LHCN-M2 (cell line): ENCODE measurements around the gene SIK3. TPM values are rescaled to one million over a fixed set of nuclear protein-coding genes. Genes with fewer than 3 reads are reported as not detected.
"Not testable (repeated sequence)": the region's sequence is repeated elsewhere in the genome, so short reads cannot be mapped to it uniquely, and the experiment has no call there.

Experiments used
- DNase-seq: peaks from one replicate; pipeline ENCODE4 v3.0.0-alpha.2; 2012; ENCODE audit warnings: low read depth
- total RNA-seq: library from RNA; depleted of rRNA; stranded (reverse); fragments of >200 nt; gene quantifications from 2 replicates; pipeline ENCODE4 v1.2.3, GENCODE V29; 2014

The SIK3 gene
- total RNA-seq, 1 experiment from 2014 or later: 12.2 TPM

- DNase-seq: no peak
These were observed 256.1 kb downstream of the SIK3 start for GRCh38 chr11:116842117-116842516.

GRCh38 chr11:116840746-116841296 lies 257.4 kb downstream of the SIK3 start:
- no peak for DNase-seq

GRCh38 chr11:116840224-116840745 lies 257.9 kb downstream of the SIK3 start:
- peak; percentile 41 for DNase-seq

- no peak for DNase-seq
These were observed 259.7 kb downstream of the SIK3 start for GRCh38 chr11:116838321-116839084.

GRCh38 chr11:116837231-116838091 lies 260.8 kb downstream of the SIK3 start, which contains the start of gene APOA1:
APOA1 (minus strand) TSS chr11:116837622; CDS start chr11:116837387, 235 bp downstream.
- no peak for DNase-seq

- DNase-seq: no peak
These were observed 261.6 kb downstream of the SIK3 start for GRCh38 chr11:116836632-116836991.

GRCh38 chr11:116835791-116836631 lies 262.2 kb downstream of the SIK3 start:
- peak; percentile 81 for DNase-seq

GRCh38 chr11:116835042-116835772 lies 263.0 kb downstream of the SIK3 start:
- no peak for DNase-seq

- DNase-seq: not testable (repeated sequence)
These were observed 263.6 kb downstream of the SIK3 start for GRCh38 chr11:116834535-116835041.

GRCh38 chr11:116833816-116834534 lies 264.3 kb downstream of the SIK3 start:
- no peak for DNase-seq

GRCh38 chr11:116833491-116833815 lies 264.8 kb downstream of the SIK3 start:
- DNase-seq: no peak

- DNase-seq: no peak
These were observed 265.6 kb downstream of the SIK3 start for GRCh38 chr11:116832350-116833290.

- DNase-seq: no peak
These were observed 266.4 kb downstream of the SIK3 start for GRCh38 chr11:116831790-116832349.

- no peak for DNase-seq
These were observed 267.9 kb downstream of the SIK3 start for GRCh38 chr11:116830184-116830912.

GRCh38 chr11:116829525-116830183 lies 268.6 kb downstream of the SIK3 start, which contains the start of gene APOC3:
APOC3 (plus strand) TSS chr11:116829907; CDS start chr11:116830583, 676 bp downstream.
- DNase-seq: no peak

- DNase-seq: no peak
These were observed 269.4 kb downstream of the SIK3 start for GRCh38 chr11:116828632-116829524.
